ACC112 (cell line): Measurements from ENCODE around the gene KCNE1.

Source experiments
- H2AFZ ChIP-seq: fragments of 200-600 bp; sonication (generic); one replicate; pipeline ENCODE4 v1.6.0; 2017; ENCODE audit warnings: antibody characterized with exemption, low read length; ENCODE audit not compliant: unreplicated experiment
- H3K27ac ChIP-seq: fragments of 200-600 bp; sonication (generic); 2 replicates; pipeline ENCODE4 v1.5.1; 2014; ENCODE audit warnings: low read depth, mild to moderate bottlenecking, antibody characterized with exemption, low read length, moderate library complexity
- H3K27me3 ChIP-seq: fragments of 200-600 bp; sonication (generic); 2 replicates; pipeline ENCODE4 v1.6.1; 2014; ENCODE audit warnings: mild to moderate bottlenecking, antibody characterized with exemption, low read length, moderate library complexity, mixed read lengths; ENCODE audit not compliant: insufficient read depth
- H3K36me3 ChIP-seq: fragments of 200-600 bp; sonication (generic); 2 replicates; pipeline ENCODE4 v1.6.1; 2016; ENCODE audit warnings: mild to moderate bottlenecking, antibody characterized with exemption, low read length, moderate library complexity, mixed read lengths; ENCODE audit not compliant: insufficient read depth
- H3K4me1 ChIP-seq: fragments of 200-600 bp; sonication (generic); one replicate; pipeline ENCODE4 v1.6.1; 2016; ENCODE audit warnings: low read length, mixed read lengths; ENCODE audit not compliant: insufficient read depth, unreplicated experiment, control insufficient read depth
- H3K4me3 ChIP-seq: fragments of 200-600 bp; sonication (generic); 2 replicates; pipeline ENCODE4 v1.5.1; 2014; ENCODE audit warnings: mild to moderate bottlenecking, low read depth, low read length
- H3K79me2 ChIP-seq: fragments of 200-600 bp; sonication (generic); one replicate; pipeline ENCODE4 v1.6.0; 2016; ENCODE audit warnings: low read length; ENCODE audit not compliant: control insufficient read depth, unreplicated experiment, insufficient read depth

The KCNE1 gene

GRCh38 chr21:34552360-34553098 is 40.5 kb upstream of the KCNE1 start:
- Histone ChIP-seq H3K4me1 (peaks cover 16% of the 10 kb centered on the region), H3K27me3 (no peaks in the 10 kb centered on the region), H2AFZ (peak overlapping the region; percentile 63), H3K4me3 (peak overlapping the region; percentile 28; the same call in 1 of the 2 replicates), H3K36me3 (no peaks in the 10 kb centered on the region), H3K27ac (peak overlapping the region; percentile 88), H3K79me2 (no peaks in the 10 kb centered on the region)

GRCh38 chr21:34550182-34550799 is 38.3 kb upstream of the KCNE1 start:
- Histone ChIP-seq H2AFZ (no peak overlapping the region), H3K79me2 (no peaks in the 10 kb centered on the region), H3K36me3 (no peaks in the 10 kb centered on the region), H3K4me3 (no peak overlapping the region), H3K4me1 (peaks cover 24% of the 10 kb centered on the region), H3K27ac (no peak overlapping the region), H3K27me3 (no peaks in the 10 kb centered on the region)

GRCh38 chr21:34548781-34549376 is 36.9 kb upstream of the KCNE1 start:
- Histone ChIP-seq H3K4me3 (no peak overlapping the region), H3K36me3 (no peaks in the 10 kb centered on the region), H2AFZ (no peak overlapping the region), H3K79me2 (no peaks in the 10 kb centered on the region), H3K27me3 (no peaks in the 10 kb centered on the region), H3K4me1 (peaks cover 38% of the 10 kb centered on the region), H3K27ac (no peak overlapping the region)

GRCh38 chr21:34546542-34546941 is 34.5 kb upstream of the KCNE1 start:
- H3K27ac ChIP-seq, result no peak overlapping the region
- no peaks in the 10 kb centered on the region for H3K79me2 ChIP-seq
- H3K4me1 ChIP-seq, result peaks cover 25% of the 10 kb centered on the region
- H3K36me3 ChIP-seq, result no peaks in the 10 kb centered on the region
- no peaks in the 10 kb centered on the region for H3K27me3 ChIP-seq
- H3K4me3 ChIP-seq, result no peak overlapping the region
- no peak overlapping the region for H2AFZ ChIP-seq

GRCh38 chr21:34545079-34545884 is 33.3 kb upstream of the KCNE1 start:
- peak overlapping the region; percentile 71 for H2AFZ ChIP-seq
- H3K79me2 ChIP-seq, result no peaks in the 10 kb centered on the region
- H3K27ac ChIP-seq, result peak overlapping the region; percentile 32
- peak overlapping the region; percentile 35 for H3K4me3 ChIP-seq
- H3K4me1 ChIP-seq, result peaks cover 25% of the 10 kb centered on the region
- no peaks in the 10 kb centered on the region for H3K27me3 ChIP-seq
- H3K36me3 ChIP-seq, result no peaks in the 10 kb centered on the region

- Histone ChIP-seq H3K36me3 (no peaks in the 10 kb centered on the region), H3K27me3 (no peaks in the 10 kb centered on the region), H3K4me3 (no peak overlapping the region), H3K27ac (no peak overlapping the region), H3K79me2 (no peaks in the 10 kb centered on the region), H3K4me1 (peaks cover 25% of the 10 kb centered on the region), H2AFZ (no peak overlapping the region)
Observed at GRCh38 chr21:34544032-34544496, 32.1 kb upstream of the KCNE1 start.

- Histone ChIP-seq H2AFZ (no peak overlapping the region), H3K79me2 (no peaks in the 10 kb centered on the region), H3K36me3 (no peaks in the 10 kb centered on the region), H3K27ac (no peak overlapping the region), H3K4me3 (no peak overlapping the region), H3K27me3 (no peaks in the 10 kb centered on the region), H3K4me1 (peaks cover 25% of the 10 kb centered on the region)
Observed at GRCh38 chr21:34543017-34543416, 31.0 kb upstream of the KCNE1 start.

- H3K27ac ChIP-seq, result no peak overlapping the region
- H3K36me3 ChIP-seq, result no peaks in the 10 kb centered on the region
- no peaks in the 10 kb centered on the region for H3K27me3 ChIP-seq
- H3K4me3 ChIP-seq, result no peak overlapping the region
- H2AFZ ChIP-seq, result no peak overlapping the region
- H3K79me2 ChIP-seq, result no peaks in the 10 kb centered on the region
- H3K4me1 ChIP-seq, result peaks cover 26% of the 10 kb centered on the region
Observed at GRCh38 chr21:34540206-34540605, 28.2 kb upstream of the KCNE1 start.

DNA sequence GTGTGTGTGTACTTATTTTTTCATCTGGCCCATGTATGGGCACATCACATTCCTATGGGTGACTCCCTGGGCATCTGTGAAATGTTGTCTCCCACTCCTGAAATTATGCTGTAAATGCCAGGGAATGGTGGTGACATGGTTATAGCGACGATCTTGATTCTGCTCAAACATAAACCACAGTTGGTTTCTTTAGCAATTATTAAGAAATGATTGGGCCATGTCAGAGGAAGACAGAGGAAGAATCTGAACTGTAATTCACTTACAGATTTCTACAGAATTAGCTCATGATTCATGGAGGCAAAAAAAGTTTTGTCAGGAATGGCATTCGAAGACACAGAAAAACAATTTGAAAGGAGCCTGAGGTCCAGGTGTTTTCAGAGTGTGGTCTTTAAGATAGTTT is 25.8 kb upstream of the KCNE1 start:
- Histone ChIP-seq H3K4me1 (peaks cover 10% of the 10 kb centered on the region), H3K27ac (no peak overlapping the region), H3K79me2 (no peaks in the 10 kb centered on the region), H3K27me3 (no peaks in the 10 kb centered on the region), H3K4me3 (no peak overlapping the region), H2AFZ (no peak overlapping the region), H3K36me3 (no peaks in the 10 kb centered on the region)

DNA sequence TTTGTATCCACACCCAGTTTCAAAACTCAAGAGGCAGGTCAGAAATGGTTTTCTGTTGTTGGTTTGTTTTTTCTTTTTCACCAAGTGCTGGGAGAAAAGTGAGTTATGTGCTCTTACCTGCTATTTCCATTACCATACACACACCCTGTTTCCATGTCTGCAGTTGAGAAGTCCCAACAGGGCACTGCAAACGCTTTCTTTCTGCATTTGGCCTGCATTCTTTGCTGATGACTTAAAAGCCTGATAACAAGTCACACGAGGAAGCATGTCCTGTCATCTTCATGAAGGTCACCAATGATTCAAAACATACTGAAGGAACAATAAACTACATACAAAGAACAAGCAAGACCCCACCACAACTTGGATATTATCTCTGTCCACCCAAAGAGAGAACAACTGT is 24.8 kb upstream of the KCNE1 start:
- Histone ChIP-seq H3K36me3 (no peaks in the 10 kb centered on the region), H3K27me3 (no peaks in the 10 kb centered on the region), H3K27ac (no peak overlapping the region), H3K79me2 (no peaks in the 10 kb centered on the region), H3K4me1 (peaks cover 10% of the 10 kb centered on the region), H3K4me3 (no peak overlapping the region), H2AFZ (no peak overlapping the region)
